Renal cortical epithelial cell (primary cell): Measurements from ENCODE around the gene CYP26A1. TPM values are rescaled to one million over a fixed set of nuclear protein-coding genes. Genes with fewer than 3 reads are reported as not detected.

ENCODE experiments used
- DNase-seq: peaks from one replicate; pipeline ENCODE4 v3.0.0-alpha.2; 2011; ENCODE audit warnings: low read depth
- total RNA-seq: library from RNA; depleted of rRNA; stranded (reverse); fragments of >200 nt; gene quantifications from 2 replicates; pipeline ENCODE4 v1.2.3, GENCODE V29; 2014

The CYP26A1 gene
- total RNA-seq, 1 donor from 2014 or later: 0.15 TPM

DNA sequence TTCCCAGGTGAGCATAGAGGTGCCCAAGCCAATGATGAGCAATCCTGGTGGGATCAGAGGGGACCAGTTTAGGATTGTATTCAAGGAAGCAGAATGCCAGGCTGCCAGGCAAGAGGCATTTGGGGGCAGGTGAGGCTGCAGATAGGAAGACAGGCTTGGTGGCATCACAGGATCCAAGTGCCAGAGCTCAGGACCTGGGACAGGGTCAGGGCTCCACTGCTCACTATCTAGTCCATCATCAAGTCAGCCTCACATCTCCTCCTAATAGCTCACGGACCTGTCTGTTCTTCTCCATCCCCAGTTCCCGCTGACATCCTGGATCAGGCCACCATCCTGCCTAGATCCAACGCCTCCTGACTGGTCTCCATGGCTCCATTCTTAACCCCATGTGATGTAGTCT lies 47.6 kb downstream of the CYP26A1 start:
- DNase-seq: no peak

DNA sequence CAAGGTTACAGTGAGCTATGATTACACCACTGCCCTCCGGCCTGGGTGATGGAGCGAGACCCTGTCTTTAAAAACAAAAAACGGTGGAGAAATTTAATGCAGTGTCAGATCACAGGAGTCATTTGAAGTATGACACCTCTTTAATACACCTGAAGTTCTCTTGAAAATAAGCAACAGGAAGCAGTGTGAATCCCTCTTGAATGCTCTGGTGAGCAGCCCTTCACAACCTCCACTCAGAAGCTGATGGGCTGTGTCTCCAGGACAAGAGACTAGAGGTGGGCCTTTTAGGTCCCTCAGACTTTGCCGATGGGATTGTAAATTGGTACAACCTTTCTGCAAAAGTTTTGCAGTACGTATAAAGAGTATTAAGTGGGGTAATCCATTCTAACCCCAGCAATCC lies 50.1 kb downstream of the CYP26A1 start:
- DNase-seq: no peak

DNA sequence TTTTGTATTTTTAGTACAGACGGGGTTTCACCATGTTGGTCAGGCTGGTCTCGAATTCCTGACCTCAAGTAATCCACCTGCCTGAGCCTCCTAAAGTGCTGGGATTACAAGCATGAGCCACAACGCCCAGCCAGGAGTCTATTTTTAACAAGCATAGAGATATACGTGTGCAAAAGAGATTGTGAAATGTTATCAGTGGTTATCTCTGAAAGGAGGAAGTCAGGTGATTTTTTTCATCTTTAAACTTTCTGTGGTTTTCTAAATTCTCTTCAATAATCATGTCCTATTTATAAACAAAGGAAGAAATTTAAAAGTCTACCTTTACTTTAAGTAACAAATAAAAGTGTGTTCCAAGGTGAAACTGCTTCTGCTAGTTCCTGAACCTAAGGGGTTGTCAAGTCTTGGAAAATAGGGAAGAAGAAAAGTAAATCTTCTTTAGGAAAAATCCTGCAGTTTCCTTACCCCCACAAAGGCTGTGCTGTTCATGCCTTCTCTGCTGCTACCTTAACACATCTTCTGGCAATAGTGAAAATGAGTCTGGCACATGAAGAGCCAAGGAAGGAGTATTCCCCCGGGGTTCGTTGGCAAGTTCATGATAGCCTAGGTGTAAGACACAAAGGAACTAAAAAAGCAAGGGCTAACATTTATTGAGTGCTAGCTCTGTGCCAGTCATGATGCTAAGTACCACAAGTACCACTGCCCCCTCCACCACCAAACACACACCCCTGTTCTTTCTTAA lies 51.1 kb downstream of the CYP26A1 start:
- no peak for DNase-seq

DNA sequence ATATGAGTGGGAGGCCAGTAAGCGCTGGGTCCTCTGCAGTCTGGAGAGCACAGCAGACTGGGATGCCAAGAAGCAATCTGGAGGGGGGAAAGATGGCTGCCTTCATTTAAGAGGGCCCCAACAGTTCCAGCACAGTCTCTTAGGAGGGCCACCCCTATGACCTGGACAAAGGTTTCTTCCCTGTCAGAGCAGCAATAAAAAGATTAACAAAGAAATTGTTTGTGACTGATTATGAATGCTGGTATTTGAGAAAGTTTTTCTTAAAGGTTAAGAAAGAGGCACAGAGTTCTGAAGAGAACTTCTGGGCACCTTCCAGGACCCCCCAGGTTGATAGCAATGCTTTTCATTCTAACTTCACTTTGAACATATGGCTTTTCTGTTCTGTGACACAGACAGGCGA lies 52.3 kb downstream of the CYP26A1 start:
- no peak for DNase-seq

DNA sequence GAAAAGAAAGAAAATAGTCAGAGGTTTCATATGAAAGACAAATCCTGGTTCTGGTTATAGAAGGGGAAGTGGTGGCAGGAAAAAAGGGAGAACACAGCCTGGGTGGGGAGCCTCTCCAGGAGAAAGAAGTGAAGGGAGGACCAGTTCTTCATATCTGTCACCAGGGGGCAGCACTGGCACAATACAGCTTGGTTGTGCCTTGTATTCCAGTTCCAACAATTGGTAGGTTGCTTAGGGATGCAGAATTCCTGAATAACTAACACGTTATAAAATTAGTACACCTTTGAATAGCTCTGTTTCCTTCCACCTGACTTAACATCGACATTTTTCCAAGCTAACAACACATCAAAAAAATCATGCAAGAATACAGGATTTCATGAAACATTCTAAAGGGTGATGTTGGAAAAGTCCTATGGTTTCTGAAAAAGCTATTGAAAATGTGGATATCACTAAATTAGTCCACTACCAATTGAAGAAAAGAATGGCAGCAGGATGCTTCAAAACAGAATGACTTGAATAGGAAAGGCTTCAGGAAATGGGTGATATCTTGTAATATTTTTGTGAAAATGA lies 52.9 kb downstream of the CYP26A1 start:
- no peak for DNase-seq

Other genes with a start within 250 kb of the CYP26A1 start
- 11.0 and 12.5 TPM in 2 replicates for gene EXOC6, start 225.4 kb upstream of the CYP26A1 start, total RNA-seq
- 0.52 and 0.65 TPM in 2 replicates for gene CYP26C1, start 13.1 kb upstream of the CYP26A1 start, total RNA-seq